GM12891 (cell line): ENCODE results near the gene WAS.
"Not testable (repeated sequence)": the region's sequence is repeated elsewhere in the genome, so short reads cannot be mapped to it uniquely, and the experiment has no call there.

ENCODE experiments used
- PAX5 ChIP-seq: IDR thresholded peaks from 2 replicates; pipeline ENCODE4 v1.6.1; 2011; ENCODE audit warnings: low read length, moderate library complexity, mild to moderate bottlenecking; ENCODE audit not compliant: insufficient read depth, severe bottlenecking
- POLR2A ChIP-seq: IDR thresholded peaks from 2 replicates; pipeline ENCODE4 v1.6.1; 2011; ENCODE audit warnings: low read depth, low read length, control low read depth
- POLR2AphosphoS5 ChIP-seq: IDR thresholded peaks from 2 replicates; pipeline ENCODE4 v1.6.1; 2011; ENCODE audit warnings: low read depth, low read length, control low read depth
- POU2F2 ChIP-seq: IDR thresholded peaks from 2 replicates; pipeline ENCODE4 v1.6.1; 2011; ENCODE audit warnings: low read depth, mild to moderate bottlenecking, control low read depth, low read length, moderate library complexity

- not testable (repeated sequence) for TF ChIP-seq POLR2A, POLR2AphosphoS5, PAX5, POU2F2
Observed at GRCh38 chrX:48654746-48655145, 28.9 kb upstream of the WAS start.
